CD4-positive, alpha-beta T cell treated with Interferon gamma for 1 hour (primary cell): ENCODE results near the gene NMRK1.

Experiments used
- DNase-seq: peaks from one replicate; pipeline ENCODE4 v3.0.0-alpha.2; 2020

The NMRK1 gene

GRCh38 chr9:75053869-75054268, 34.1 kb downstream of the NMRK1 start:
- DNase-seq = peak; percentile 4

GRCh38 chr9:75051285-75051684, 36.7 kb downstream of the NMRK1 start:
- DNase-seq = no peak

- no peak for DNase-seq
Observed at GRCh38 chr9:75047506-75047905, 40.4 kb downstream of the NMRK1 start.

GRCh38 chr9:75046725-75047345, 41.1 kb downstream of the NMRK1 start:
- DNase-seq = no peak

DNA sequence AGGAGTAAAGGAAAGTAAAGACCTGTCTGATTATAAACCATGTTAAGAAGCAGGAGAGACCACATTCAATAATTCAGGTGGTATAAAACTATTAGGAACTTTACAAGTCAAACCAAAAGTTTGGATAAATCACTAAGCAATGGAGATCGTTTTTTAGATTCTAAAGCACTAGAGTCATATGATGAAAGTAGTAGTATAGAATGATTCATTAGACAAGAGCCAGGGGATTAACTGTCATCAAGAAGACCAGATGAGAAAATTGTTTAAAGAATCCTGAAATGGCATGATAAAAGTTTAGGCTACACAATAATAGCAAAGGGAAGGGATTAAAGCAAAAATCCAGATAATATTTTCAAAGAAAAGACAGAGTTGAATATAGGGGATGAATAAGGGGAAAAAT, 46.9 kb downstream of the NMRK1 start:
- no peak for DNase-seq

GRCh38 chr9:75039801-75040200, 48.2 kb downstream of the NMRK1 start:
- no peak for DNase-seq

- no peak for DNase-seq
Observed at GRCh38 chr9:75039009-75039408, 48.9 kb downstream of the NMRK1 start.

DNA sequence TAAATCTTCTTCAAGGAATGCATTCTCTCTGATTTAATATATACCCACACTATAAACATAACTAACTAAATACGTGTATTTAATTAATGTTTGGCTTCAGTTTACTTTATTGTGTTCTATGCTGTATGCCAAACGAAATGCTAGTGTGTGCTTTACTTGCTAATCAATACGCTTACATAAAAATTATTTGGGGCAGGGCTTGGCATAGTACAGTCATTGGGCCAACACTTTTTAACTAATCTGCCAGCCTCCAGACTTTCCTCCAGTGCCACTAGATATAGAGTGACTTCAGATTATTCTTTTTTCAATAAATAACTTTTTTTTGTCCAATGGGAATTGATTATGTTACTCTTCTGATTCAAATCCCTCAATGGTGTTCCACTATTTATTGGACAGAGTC, 51.2 kb downstream of the NMRK1 start:
- DNase-seq = no peak

- DNase-seq = no peak
Observed at GRCh38 chr9:75033791-75034473, 54.0 kb downstream of the NMRK1 start.

DNA sequence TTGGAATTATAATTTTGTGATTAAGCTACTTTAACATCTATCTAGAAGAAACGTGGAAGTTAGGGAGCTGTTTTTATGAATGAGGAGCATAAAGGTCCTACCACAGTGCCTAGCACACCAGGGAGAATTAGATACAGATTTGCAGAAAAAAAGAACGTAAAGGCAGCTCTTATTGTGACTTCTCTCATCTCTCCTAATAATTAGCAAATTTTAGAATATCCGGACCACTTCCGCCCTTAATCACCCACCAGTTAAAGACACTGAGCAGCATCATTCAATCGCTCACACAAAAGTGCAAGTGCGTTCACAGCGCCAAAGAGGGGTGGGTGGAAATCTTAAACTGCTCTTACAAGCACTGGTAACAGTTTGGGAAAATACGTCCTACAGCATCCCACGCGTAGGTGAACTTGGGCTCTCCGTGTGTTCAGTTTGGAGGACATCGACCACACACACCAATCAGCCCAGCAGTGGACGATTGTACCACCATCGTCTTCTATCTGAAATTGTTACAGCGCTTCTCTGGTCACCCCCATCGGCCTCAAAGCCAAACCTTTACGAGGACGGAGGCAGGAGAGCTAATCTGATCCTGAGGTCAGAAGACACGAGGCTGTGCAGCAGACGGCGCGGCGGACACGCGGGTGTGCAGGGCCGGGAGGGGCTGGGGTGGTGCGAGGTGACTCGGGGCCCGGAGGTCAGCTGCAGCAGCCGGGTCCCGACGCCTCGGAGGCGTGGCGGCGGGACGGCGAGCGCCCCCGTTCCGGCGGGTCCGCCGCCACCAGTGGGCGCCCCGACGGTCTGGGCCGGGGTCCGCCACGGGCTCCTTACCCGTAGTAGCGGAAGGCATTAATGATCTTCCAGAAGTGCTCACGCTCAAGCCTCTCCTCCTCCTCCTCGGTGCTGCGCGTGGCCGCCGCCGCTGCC, 60.5 kb downstream of the NMRK1 start:
- peak; percentile 4 for DNase-seq

- DNase-seq = no peak
Observed at GRCh38 chr9:75023846-75024245, 64.1 kb downstream of the NMRK1 start.

- no peak for DNase-seq
Observed at GRCh38 chr9:75019654-75020053, 68.3 kb downstream of the NMRK1 start.

DNA sequence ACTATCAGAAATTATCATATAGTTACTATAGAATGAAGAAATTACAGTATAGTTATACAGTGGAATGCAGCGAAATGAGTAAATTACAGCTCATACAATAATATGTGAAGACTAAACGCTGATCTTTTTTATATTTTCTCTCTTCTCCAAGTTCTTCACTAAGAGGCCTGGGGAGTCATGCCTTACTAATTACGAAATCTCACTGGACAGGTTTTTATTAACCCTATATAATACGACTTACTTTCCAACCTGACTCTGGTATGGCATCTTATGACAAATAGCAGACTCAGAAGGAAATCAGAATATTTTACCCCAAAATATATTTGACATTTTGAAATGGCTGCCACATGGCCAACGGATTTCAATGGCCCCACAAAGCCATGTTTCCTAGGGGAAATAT, 68.9 kb downstream of the NMRK1 start:
- no peak for DNase-seq

DNA sequence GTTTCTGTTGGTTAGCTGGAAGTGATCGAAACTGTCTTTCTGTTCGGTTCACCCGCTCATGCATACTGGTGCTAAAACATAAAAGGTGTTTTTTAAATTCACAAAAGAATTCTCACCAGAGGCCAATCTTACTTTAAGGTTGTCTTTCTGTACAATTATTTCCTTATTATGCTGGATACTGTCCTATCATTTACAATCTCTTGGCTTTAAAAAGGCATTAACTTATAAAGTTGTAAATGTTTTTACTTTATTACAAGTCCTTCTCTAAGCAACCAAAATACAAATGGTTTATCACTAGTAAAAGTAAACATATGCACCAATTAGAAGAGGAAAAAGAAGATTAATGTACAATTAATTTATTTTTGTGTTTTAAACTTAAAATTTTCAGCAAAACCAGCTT, 70.6 kb downstream of the NMRK1 start:
- DNase-seq = no peak

- DNase-seq = no peak
Observed at GRCh38 chr9:75013735-75014134, 74.2 kb downstream of the NMRK1 start.
